Hepatocyte (in vitro differentiated cells): Measurements from ENCODE around the gene SASH3.

Source experiments
- EZH2 ChIP-seq: fragments of 200-600 bp; sonication (generic); IDR thresholded peaks from 2 replicates; pipeline ENCODE4 v1.6.1; 2016; ENCODE audit warnings: antibody characterized with exemption, mild to moderate bottlenecking, borderline replicate concordance
- TF ChIP-seq, protein P1 (sequence below): fragments of 200-600 bp; sonication (generic); IDR thresholded peaks from 2 replicates; pipeline ENCODE4 v1.5.1; 2016; ENCODE audit warnings: antibody characterized with exemption, mild to moderate bottlenecking; ENCODE audit not compliant: poor library complexity

DNA sequence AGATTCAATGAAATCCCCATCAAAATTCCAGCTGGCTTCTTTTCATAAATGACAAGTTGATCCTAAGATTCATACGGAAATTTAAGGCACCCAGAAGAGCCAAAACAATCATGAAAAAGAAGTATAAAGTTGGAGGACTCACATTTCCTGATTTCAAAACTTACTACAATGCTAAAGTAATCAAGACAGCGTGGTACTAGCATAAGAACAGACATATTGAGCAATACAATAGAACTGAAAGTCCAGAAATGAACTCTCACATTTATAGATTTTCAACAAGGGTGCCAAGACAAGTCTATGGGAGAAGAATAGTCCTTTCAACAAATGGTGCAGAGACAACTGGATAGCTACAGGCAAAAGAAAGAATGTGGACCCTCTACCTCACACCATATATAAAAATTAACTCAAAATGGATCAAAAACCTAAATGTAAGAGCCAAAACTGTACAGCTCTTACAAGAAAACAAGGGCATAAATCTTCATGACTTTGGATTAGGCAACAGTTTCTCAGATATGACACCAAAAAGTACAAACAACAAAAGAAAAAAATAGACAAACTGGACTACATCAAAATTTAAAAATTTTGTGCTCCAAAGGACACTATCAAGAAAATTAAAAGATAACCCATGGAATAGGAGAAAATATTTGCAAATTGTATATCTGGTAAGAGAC, 28.5 kb downstream of the SASH3 start:
- TF ChIP-seq, protein P1, sequence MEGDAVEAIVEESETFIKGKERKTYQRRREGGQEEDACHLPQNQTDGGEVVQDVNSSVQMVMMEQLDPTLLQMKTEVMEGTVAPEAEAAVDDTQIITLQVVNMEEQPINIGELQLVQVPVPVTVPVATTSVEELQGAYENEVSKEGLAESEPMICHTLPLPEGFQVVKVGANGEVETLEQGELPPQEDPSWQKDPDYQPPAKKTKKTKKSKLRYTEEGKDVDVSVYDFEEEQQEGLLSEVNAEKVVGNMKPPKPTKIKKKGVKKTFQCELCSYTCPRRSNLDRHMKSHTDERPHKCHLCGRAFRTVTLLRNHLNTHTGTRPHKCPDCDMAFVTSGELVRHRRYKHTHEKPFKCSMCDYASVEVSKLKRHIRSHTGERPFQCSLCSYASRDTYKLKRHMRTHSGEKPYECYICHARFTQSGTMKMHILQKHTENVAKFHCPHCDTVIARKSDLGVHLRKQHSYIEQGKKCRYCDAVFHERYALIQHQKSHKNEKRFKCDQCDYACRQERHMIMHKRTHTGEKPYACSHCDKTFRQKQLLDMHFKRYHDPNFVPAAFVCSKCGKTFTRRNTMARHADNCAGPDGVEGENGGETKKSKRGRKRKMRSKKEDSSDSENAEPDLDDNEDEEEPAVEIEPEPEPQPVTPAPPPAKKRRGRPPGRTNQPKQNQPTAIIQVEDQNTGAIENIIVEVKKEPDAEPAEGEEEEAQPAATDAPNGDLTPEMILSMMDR: no peak
- TF ChIP-seq EZH2: no peak
